ENCODE data around the gene C19orf38. TPM values are rescaled to one million over a fixed set of nuclear protein-coding genes. Genes with fewer than 3 reads are reported as not detected.

C19orf38 gene
- total RNA-seq, result 0.82 TPM

GRCh38 chr19:10848230-10848856 lies at the start of gene C19orf38:
C19orf38 (plus strand) TSS chr19:10848415; CDS start chr19:10848509, 94 bp downstream.
- DNase-seq (ENCODE audit: low spot score in 2 of 2), result no peak
- FAIRE-seq, result no peak

- FAIRE-seq (no peak), DNase-seq (ENCODE audit: low spot score in 2 of 2) (no peak)
These were observed 47.7 kb upstream of the C19orf38 start for GRCh38 chr19:10800488-10800887.

DNA sequence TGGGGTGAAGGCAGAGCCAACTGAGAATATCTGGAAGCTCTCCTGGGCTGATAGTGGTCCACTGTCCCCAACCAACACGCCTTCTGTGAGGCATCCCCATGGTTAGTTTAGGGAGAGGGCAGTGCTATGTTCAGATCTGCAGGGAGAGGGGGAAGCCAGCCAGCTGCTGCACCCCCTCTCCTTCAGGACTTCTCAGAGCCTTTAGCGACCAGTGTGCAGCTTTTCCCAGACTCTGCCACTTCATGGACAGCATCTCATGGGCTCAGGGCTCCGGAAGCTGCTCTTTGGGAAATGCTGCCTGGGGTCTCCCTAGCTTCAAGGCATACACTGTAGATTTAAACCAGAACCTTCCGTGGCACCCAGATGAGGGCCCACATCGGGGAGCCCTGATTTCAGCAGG lies 45.7 kb upstream of the C19orf38 start:
- DNase-seq (ENCODE audit: low spot score in 2 of 2) (no peak), FAIRE-seq (no peak)

DNA sequence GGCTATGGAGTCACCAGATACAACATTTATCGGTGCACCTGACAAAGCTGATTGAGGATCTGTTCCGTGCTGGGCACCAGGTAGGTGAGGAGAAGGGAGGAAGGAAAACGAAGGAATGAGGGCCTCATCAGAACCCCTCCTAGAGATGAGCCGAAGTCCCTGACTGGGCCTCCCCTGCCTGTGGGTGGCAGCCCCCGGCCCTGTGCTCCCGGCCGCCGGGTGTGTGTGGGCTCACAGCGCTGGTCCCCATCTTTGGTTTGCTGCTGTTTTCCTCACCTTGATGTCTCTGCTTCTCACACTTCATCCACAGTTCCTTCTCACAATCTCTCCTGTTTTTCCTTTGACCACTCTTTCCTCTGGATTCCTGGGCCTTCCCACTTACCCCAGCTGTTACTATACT lies 45.0 kb upstream of the C19orf38 start:
- FAIRE-seq (no peak), DNase-seq (ENCODE audit: low spot score in 2 of 2) (no peak)

DNA sequence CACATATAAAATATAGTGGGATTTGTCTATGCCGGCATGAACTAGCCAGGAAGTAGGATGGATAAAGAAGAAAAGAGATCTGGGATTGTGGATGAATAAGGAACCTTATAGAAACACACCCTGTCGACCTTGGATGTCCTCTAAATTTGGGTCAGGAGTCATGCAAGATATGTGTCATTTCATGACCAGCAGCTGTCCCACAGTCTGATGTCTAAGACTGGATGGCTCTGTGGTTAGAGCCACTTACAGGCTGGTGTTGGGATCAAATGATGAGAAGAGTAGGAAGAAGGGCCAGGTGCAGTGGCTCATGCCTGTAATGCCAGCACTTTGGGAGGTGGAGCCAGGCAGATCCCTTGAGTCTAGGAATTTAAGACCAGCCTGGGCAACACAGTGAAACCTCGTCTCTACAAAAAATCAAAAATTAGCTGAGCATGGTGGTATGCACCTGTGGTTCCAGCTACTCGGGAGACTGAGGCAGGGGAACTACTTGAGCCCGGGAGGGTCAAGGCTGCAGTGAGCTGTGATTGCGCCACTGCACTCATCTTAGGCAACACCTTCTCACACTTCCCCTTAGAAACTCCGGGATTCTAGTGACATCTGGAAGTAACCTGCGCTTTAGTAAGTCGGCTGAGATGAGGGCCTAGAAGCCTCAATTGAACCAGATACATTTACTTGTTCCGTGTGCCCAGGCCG lies 43.0 kb upstream of the C19orf38 start:
- FAIRE-seq (no peak), DNase-seq (ENCODE audit: low spot score in 2 of 2) (no peak)

DNA sequence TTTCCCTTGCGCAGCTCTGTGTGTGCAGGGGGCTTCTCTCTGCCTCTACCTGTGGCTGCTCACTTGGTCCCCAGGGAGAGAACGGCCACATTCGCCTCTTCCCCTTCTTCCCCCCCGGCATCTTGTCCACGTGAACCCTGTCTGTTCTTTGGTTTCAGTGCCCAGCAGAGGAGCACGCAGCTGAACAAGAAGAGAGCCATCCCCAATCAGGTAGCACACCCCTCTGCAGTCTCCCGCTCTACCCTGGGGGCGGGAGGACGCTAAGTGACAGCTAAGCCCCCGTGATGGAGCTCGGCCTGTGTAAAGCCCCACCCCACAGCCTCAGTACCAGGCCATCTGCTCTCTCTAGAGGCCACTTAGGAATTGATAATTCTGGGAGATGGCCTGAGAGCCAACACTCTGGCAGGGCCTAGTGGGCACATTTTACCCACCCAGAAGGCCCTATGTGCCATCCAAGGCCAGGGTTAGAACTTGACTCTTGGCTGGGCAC lies 42.4 kb upstream of the C19orf38 start:
- no peak for DNase-seq (ENCODE audit: low spot score in 2 of 2)
- no peak for FAIRE-seq

DNA sequence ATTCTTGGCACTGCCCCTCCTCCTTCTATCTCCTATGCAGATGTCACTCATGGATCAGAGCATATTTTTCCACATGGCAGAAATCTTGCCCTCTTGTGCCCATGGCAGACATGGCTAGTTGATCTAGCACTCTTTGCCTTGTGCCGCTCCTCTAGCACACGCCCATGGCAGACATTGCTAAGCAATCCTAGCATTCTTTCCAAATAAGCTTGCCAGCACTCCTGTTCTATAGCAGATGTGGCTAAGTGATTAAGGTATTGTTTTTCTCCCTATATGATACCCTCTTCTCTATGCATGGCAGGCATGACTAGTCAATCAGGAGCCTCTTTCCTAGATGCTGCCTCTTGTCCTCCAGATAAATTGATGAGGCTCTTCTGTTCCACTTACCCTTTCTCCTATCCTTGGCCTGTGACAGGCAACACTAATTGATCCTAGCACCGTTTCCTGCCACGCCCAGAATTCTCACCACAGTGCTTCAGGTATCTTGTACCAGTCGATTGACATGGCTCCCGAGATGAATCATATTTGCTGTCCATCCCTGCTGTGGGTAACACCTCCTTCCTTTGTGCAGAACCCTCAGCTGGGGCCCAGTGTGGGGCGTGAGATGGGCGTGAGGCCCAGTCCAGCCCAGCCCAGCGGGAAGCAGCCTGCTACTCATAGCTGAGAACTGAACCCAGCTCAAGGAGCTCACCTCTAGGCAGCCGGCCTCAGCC lies 39.1 kb upstream of the C19orf38 start:
- FAIRE-seq (no peak), DNase-seq (ENCODE audit: low spot score in 2 of 2) (no peak)

DNA sequence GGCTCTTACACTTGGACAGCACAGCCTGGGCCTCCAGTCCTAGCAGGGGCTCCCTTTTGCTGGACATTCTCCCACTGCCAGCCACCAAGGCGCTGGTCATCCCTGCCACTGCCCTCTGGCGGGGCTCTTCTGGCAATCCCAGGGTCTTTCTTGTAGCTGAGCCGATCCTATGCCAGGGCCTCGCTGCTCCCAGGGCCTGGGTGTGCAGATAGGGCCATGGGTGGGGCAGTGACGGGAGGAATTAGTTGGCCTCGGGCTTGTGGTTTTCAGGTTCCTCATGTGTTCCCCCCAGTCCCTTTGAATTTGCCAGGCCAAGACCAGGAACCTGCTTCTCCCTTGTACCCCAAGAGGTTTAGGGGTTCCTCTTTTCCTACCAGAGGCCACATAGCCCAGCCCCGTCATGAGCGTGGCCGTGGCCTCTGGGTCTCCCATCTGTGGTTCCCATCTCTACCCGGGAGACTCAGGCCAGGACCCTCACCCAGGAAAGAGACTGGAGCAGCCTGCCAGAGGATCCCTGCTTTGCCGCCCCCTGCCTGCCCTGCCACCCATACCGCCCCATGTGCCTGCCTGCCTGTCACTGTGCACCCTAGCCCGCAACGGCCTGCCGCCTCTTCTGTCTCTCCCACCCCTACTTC lies 38.4 kb upstream of the C19orf38 start:
- no peak for DNase-seq (ENCODE audit: low spot score in 2 of 2)
- no peak for FAIRE-seq

- DNase-seq (ENCODE audit: low spot score in 2 of 2) (no peak), FAIRE-seq (no peak)
These were observed 36.7 kb upstream of the C19orf38 start for GRCh38 chr19:10811391-10812111.

DNA sequence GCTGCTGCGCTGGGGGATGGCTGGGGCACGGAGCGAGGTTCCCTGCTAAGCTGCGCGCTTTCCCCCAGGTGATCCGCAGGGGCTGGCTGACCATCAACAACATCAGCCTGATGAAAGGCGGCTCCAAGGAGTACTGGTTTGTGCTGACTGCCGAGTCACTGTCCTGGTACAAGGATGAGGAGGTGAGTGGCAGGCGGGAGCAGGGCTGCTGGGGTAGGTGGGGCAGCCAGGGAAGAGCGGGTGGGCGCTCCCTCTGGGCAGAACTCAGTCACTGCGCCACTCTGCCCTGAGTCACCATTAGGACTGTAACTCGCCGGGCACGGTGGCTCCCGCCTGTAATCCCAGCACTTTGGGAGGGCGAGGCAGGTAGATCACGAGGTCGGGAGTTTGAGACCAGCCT lies 36.0 kb upstream of the C19orf38 start:
- FAIRE-seq, result no peak
- DNase-seq (ENCODE audit: low spot score in 2 of 2), result no peak

DNA sequence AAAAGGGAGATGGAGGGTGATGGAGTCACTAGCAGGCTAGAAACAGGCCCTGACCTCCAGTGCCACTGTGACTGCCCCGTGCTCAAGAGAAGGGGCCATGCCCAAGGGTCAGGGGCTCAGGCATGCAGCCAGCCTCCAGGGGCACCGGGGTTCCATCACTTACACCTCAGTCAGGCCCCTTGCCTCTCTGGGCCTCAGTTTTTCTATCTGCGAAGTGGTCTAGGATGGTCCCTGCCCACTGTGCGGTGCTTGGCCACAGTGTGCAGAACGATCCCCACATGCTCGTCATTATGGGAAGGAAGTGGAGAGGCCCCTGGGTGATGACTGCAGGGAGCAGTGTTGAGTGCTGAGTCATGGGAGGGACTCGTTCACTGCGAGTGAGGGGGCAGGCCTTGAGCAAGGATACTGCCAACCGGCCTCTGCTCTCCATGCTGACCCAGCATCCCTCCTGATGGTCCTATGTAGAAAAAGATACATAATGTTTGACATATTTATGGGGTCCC lies 35.3 kb upstream of the C19orf38 start:
- DNase-seq (ENCODE audit: low spot score in 2 of 2) (no peak), FAIRE-seq (no peak)

DNA sequence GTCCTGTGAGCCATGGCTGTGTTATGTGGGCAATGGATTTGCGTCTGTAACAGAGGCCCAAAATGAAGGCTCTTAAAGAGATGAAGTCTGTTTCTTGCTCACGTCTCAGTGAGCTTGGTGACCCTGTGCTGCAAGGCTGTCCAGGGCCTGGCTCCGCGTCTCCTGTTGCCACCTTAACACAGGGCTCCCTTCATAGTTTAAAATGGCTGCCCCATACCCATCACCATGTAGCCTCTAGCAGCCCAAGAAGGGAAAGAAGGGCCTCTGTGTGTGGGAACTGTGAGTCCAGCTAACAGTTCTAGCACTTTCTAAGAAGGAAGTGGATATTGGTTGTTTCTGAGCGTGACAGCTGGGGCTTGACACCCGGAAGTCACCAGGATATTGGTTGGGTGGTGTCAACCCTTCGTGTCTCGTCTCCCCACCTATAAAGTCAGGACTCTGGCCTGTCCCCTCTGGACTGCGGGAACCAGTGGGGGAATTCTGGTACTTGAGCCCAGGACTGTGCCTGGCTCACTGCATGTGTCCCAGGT lies 33.1 kb upstream of the C19orf38 start:
- no peak for FAIRE-seq
- no peak for DNase-seq (ENCODE audit: low spot score in 2 of 2)

DNA sequence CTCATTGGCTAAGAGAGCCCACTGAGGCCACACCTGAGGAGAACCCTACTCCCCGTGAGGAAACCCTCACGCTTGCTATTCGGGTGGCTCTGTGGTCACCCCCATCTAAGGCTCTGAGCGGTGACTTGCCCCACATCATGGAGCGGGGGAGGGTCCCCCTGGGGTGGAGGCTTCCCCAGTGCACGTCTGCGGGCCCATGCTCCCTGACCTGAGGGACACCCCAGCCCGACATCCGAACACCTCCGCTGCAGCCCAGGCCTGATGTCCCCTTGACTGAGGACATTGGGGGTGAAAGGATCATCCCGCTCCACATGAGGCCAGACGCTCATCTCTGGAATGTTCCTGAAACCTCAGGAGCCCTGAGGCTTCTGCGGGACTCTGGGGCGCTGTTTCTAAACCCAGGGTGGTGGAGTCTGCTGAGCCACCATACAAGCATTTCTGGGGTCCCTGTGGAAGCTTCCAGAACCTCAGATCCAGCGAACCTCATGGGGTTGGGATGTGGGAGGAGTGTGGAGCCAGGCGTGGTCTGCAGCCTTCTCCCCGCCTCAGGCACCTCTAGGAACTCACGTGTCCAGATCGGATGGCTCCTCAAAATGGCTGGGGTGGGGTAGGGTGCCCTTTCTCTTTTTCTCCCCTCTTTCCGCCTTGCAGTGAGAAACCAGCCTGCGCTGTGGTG lies 32.1 kb upstream of the C19orf38 start:
- DNase-seq (ENCODE audit: low spot score in 2 of 2), result no peak
- FAIRE-seq, result no peak

DNA sequence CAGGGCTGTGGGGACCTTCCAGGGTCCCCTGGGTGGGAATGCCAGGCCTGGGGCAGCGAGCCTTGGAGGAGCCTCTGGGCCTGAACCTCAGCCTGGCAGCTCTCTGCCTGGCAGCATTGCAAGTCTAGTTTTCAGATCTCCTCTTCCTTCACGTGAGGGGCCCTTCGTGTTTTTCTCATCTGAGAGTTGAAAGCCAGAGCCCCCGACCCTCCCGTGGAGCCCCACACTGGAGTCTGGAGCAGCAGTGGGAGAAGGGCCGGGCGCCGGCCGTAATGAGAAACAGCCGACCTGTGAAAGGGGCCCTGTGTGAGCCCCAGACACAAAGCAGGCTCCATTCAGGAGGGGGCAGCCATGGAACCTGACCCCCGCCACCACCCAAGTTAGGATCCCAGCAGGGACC lies 31.5 kb upstream of the C19orf38 start:
- FAIRE-seq (no peak), DNase-seq (ENCODE audit: low spot score in 2 of 2) (no peak)

- no peak for DNase-seq (ENCODE audit: low spot score in 2 of 2)
- FAIRE-seq, result no peak
These were observed 30.8 kb upstream of the C19orf38 start for GRCh38 chr19:10817291-10818038.

DNA sequence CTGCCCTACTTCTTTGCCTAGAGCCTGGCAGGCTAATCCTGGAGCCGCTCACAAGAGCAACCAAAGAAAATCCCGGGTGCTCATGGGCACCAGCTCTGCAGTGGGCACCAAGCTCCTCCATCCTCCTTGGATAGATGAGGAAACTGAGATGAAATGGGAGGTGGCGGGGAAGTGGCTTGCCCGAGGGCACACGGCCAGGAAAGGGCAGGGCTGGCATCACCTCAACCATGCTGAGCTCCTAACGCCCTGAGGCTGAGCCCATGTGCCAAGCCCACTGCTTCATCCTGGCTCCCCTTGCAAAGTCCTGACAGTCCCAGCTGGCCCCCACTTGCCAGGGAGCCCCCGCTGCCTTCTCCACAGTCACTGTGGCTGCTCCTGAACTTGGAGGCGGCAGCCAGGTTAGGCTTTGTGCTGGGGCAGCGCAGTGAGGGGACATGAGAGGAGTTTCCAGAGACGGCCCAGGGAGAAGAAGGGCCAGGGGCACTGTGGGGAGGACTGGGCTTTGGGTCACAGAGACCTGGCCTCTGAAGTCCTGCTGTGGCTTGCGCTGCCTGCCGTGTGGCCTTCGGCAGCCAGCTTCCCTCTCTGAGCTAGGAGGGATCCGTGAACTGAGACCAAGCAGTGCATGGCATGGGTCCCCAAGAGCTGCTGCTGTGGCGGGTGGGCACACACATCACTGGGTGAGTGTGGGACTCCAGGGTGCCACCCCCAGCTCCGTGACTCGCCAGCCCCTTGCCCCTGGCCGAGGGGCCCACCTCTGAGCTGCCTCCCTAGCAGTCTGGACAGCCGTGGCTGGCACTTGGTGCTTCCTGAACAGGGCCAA lies 29.7 kb upstream of the C19orf38 start:
- DNase-seq (ENCODE audit: low spot score in 2 of 2), result no peak
- FAIRE-seq, result no peak

GRCh38 chr19:10819124-10820060 lies 28.8 kb upstream of the C19orf38 start:
- FAIRE-seq, result no peak
- DNase-seq (ENCODE audit: low spot score in 2 of 2), result no peak
